GM13977 (cell line): ENCODE results near the gene ZSWIM6.

Source experiments
- DNase-seq: peaks from one replicate; pipeline ENCODE4 v3.0.0; 2012; ENCODE audit warnings: low spot score
- in situ Hi-C: fragments of 300-500 bp; cut with MboI; formaldehyde crosslinking; loops from one replicate; pipeline ENCODE4 v1.12.0; 2022; ENCODE audit warnings: low sequenced_read_pairs, low pct_unique_long_range_greater_than_20kb, mixed read lengths, inconsistent platforms; ENCODE audit not compliant: unreplicated experiment
- TF ChIP-seq, protein P1 (sequence below): IDR thresholded peaks from 2 replicates; pipeline ENCODE4 v1.5.1; 2012; ENCODE audit warnings: mild to moderate bottlenecking, control low read depth; ENCODE audit not compliant: insufficient read depth; ENCODE audit errors: extremely low read depth, missing control alignments

The ZSWIM6 gene

GRCh38 chr5:61298066-61298465 is 34.0 kb upstream of the ZSWIM6 start:
- no peak for DNase-seq
- in situ Hi-C loops = no loop called here
- TF ChIP-seq, protein P1, sequence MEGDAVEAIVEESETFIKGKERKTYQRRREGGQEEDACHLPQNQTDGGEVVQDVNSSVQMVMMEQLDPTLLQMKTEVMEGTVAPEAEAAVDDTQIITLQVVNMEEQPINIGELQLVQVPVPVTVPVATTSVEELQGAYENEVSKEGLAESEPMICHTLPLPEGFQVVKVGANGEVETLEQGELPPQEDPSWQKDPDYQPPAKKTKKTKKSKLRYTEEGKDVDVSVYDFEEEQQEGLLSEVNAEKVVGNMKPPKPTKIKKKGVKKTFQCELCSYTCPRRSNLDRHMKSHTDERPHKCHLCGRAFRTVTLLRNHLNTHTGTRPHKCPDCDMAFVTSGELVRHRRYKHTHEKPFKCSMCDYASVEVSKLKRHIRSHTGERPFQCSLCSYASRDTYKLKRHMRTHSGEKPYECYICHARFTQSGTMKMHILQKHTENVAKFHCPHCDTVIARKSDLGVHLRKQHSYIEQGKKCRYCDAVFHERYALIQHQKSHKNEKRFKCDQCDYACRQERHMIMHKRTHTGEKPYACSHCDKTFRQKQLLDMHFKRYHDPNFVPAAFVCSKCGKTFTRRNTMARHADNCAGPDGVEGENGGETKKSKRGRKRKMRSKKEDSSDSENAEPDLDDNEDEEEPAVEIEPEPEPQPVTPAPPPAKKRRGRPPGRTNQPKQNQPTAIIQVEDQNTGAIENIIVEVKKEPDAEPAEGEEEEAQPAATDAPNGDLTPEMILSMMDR = no peak

GRCh38 chr5:61298580-61298979 is 33.5 kb upstream of the ZSWIM6 start:
- no peak for DNase-seq
- TF ChIP-seq, protein P1 = no peak
- in situ Hi-C loops = no loop called here

GRCh38 chr5:61299261-61299681 is 32.8 kb upstream of the ZSWIM6 start:
- in situ Hi-C loops = no loop called here
- TF ChIP-seq, protein P1 = no peak
- no peak for DNase-seq

- in situ Hi-C loops = no loop called here
- TF ChIP-seq, protein P1 = no peak
- no peak for DNase-seq
These were observed 30.5 kb upstream of the ZSWIM6 start for GRCh38 chr5:61301341-61302199.

DNA sequence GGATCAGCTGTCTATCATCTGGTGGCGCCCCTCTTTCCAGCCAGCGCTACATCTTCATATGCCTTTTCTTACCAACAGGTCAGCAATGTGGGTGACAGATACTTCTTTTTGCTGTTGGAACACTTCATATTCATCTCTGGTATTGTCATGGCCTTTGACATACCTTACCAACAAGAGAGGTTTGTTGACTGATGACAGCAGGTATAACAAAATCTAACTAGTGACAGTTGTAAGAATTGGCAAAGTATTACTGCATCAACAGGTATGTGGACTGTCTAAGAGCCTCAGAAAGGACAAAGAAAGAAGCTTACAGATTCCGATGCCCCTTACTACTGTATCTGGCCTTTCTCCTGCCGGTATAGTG is 29.9 kb upstream of the ZSWIM6 start:
- no peak for DNase-seq
- in situ Hi-C loops = no loop called here
- TF ChIP-seq, protein P1 = no peak

- TF ChIP-seq, protein P1 = no peak
- DNase-seq = peak; percentile 18
- in situ Hi-C loops = no loop called here
These were observed 28.7 kb upstream of the ZSWIM6 start for GRCh38 chr5:61303346-61303745.
